NCI-H1092 treated with DMSO at 0.1 percent for 48 hours (cell line): ENCODE measurements around the gene DDX17.

Experiments used
- DNase-seq: peaks from one replicate; lab custom pipeline; 2025; lab: John Stamatoyannopoulos, UW

The DDX17 gene

GRCh38 chr22:38465673-38466490, 40.2 kb downstream of the DDX17 start:
- DNase-seq = no peak

DNA sequence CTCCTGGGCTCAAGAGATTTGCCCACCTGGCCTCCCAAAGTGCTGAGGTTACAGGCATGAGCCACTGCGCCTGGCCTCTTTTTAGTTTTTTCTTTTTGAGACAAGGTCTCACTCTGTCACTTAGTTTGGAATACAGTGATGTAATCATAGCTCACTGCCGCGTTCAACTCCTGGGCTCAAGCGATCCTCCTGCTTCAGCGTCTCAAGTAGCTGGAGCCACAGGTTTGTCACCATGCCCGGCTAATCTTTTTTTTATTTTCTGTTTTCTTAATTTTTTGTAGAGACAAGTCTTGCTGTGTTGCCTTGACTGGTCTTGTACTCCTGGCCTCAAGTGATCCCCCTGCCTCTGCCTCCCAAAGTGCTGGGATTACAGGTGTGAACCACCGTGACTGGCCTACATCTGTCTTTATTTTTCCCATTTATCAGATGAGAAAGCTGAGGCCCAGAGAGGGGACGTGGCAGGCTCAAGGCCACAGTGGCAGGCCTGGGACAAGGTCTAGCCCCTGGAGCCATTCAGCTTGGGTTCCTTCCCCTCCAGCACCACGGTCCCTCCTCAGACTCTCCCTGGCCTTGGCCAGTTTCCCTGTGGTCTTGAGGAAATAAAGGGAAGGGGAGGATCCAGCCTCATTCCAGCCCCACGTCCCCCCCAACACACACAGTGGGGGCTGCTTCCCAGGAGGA, 41.0 kb downstream of the DDX17 start:
- no peak for DNase-seq

DNA sequence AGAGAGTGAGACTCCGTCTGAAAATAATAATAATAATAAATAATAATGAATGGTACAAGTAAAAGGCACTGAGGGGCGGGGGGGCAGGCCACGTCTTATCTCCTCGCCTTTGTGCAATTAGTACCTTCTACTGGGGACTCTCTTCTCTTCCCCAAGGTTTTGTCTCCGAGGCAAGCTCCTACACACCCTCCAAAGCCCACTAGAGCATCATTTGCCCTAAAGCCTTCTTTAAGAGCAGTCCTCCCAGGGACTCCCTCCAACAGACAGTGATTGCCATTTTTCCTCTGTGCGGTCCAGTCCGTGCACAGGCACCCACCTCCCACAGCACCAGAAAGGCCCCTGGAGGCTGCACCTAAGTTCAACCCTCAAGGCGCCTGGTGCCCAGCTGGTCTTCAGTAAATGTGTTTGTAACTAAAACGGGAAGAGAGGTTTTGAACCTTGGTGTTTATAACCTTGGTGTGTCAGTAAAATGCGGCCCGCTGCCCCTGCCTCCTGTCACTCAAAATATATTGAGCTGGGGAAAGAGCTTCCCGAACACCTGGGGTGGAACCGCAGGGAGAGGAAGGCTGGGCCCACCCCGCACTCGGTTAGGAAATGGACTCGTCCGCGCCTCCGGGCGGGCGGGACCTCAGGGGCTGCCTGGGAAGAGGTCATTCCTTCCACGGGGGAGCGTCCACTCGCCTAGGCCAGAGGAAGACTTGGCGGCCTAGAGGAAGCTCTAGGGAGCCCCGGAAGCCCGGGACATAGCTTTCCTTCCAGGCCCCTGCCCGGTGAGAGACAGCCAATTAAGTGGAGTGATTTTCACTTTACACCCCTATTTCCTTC, 42.9 kb downstream of the DDX17 start:
- no peak for DNase-seq

DNA sequence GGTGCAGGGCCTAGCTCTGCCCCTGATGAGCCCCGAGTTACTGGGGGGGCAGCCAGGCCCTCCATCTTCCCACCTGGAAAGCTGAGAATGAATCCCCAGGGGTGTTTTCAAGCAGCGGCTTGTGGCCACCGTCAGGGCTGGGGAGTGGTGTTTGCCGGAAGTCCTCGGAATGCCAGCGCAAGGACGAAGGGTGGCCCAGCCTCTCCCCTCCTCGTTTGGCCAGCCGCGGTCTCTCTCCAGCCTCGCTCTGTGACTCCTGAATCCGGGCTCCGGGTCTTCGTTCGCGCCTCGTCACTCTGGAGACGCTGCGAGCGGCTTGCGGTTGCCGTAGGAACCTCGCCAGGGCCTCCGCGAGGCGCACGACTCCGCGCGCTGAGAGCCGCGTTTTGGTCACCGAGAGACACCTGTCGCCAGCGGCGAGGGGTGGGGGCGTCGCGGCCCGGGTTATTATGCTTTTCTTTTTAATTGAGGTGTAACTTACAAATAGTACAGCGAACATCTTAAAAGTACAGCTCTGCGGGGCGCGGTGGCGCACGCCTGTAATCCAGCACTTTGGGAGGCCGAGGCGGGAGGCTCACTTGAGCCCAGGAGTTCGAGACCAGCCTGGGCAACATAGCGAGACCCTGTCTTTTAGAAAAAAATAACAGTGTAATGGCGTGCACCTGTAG, 44.6 kb downstream of the DDX17 start:
- DNase-seq = peak; percentile 92

DNA sequence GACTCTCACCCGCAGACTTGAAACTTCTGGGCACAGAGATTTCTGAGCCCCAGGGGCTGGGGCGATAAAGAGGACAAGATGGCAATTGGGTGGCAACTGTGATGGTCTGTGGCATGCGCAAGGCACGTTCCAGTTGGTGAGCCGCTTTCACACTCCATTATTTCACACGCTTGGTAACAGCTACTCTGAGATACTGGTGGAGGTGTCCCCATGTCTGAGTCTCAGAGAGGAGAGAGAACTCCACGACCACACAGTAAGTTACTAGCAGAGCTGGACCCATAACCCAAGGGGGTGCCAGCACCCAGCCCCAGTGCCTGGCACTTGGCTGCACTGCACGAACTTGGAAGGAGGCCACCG, 45.1 kb downstream of the DDX17 start:
- no peak for DNase-seq

- no peak for DNase-seq
Measured at GRCh38 chr22:38460426-38460840, 45.7 kb downstream of the DDX17 start.

- DNase-seq = no peak
Measured at GRCh38 chr22:38456841-38457699, 49.0 kb downstream of the DDX17 start.

DNA sequence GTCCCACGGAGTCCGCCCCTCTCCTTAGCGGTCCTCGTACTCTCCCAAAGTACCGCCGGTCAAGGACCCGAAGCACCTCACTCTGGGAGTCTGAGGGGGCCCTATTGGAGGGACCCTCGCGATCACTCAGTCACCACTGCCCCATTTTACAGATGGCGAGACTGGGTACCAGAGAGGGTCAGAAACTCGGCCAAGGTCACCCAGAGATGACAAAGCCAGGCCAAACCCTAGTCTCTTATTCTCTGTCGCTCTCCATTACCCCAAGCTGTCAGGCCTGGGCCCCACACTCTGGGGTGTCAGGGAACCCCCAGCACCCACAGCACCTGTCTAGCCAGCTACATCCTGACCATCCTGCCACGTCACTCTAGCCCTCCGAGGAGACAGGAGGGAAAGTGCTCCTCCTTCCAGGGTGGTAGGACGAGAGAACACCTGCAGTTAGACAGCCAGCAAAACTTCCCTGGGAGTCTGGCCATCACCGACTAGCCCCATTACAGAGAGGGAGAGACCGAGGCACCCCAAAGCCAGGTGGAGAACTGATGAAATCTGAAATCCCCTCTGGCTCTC, 49.8 kb downstream of the DDX17 start:
- no peak for DNase-seq

- no peak for DNase-seq
Measured at GRCh38 chr22:38455530-38456271, 50.4 kb downstream of the DDX17 start.

DNA sequence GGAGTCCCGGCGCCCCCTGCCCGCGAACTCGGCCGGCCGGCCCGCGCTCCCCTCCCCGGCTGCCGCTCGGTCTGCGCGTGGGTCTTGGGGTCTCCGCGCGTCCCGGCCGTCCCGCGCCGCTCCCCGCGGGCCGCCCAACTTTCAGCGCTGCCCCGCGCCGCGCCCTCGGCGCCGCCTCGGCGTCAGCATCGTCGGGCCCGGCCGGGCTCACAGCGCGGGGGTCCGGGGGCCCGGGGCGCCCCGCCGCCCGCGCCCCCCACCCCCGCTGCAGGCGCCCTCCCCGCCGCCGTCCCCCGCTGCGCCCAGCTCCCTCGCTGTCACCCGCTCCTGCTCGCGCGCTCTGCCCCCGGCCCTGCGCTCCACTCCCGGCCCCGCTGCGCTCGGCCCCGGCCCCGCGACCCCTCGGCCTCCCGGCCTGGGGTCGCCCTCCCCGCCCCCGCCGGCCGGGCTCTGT, 51.0 kb downstream of the DDX17 start, which contains the start of gene KCNJ4:
KCNJ4 (minus strand) TSS at position 124 of the 454 bp plus-strand sequence. CDS start 27,067 bp downstream, outside the sequence.
- no peak for DNase-seq

DNA sequence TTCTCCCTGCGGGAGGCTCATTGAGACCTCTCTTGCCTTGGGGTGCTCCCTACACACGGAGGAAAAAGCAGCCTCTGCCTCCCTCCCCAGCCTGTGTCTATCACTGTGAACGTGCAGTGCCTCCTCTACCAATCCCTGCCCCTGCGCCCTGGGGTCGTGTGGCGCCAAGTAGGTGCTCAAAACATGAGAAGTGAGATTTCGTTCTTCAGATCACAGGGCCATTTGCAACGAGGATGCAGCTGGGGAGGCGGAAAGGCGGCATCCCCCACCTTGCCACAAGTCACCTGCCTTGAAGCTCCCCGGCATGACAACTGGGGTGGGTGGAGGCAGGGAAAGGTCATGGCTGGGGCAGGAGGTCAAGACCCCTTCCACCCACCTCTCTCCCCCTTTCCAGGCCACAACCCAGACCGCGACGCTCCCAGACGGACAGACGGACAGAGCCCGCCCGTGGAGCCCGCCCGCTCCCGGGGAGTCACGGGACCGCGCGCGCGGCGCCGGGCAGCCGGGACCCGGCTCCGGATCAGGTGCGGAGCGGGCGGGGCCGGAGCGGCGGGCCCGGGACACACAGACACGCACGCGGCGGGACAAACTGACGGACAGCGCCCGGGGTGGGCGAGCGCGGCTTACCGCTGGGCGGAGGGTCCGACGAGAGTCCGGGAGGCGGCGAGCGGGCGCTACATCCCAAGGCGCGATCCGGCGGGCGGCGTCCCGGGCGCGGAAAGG, 51.6 kb downstream of the DDX17 start:
- no peak for DNase-seq

GRCh38 chr22:38453996-38454352, 52.1 kb downstream of the DDX17 start:
- DNase-seq = no peak

- no peak for DNase-seq
Measured at GRCh38 chr22:38453066-38453672, 52.9 kb downstream of the DDX17 start.

- DNase-seq = no peak
Measured at GRCh38 chr22:38452373-38453065, 53.6 kb downstream of the DDX17 start.

DNA sequence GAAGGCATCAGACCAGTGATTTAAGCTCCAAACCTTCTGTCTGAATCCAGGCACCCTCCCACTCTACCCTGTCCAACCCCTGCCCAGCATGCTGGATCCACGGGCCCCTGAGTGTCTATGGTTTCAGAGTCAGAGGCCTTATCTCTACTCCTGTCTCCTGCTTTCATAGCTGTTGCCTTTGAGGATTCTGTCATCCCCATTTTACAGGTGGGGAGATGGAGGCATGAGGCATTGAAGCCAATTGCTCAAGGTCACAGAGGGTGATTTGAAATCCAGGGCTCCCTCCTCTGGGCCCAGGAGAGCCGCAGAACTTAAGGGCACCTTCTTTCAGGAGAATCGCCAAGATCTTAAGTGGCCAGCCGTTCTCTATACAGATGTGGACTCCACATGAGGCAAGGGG, 54.2 kb downstream of the DDX17 start:
- DNase-seq = no peak

GRCh38 chr22:38451404-38451803, 54.7 kb downstream of the DDX17 start:
- DNase-seq = no peak

GRCh38 chr22:38450234-38450797, 55.8 kb downstream of the DDX17 start:
- DNase-seq = no peak

DNA sequence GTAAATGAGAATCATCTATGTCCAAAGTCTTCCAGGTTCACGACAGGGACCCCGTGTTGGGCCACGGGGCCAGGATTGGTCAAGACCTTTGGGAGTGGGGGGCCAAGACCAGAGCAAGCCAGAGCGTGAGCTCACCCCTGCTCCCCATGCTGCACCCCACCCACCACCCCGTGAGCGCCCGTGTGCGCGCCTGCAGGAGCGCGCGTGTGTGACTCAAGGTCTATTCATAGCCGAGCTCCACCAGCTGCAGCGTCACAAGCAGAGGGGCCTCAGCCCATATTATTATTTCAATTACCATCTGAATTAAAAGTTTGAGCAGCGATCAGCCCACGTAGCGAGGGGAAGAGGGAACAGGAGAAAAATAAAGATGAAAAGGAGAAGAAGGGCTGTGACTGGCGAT, 56.3 kb downstream of the DDX17 start:
- no peak for DNase-seq
